HepG2 (cell line): ENCODE data around the gene CIBAR2. TPM values are rescaled to one million over a fixed set of nuclear protein-coding genes. Genes with fewer than 3 reads are reported as not detected.
A peak's percentile ranks its signal among the peaks of the same experiment; 100 is the strongest.

Experiments
- AKAP8 ChIP-seq: sonication (generic); formaldehyde crosslinking; IDR thresholded peaks from 2 replicates; pipeline ENCODE4 v1.5.1; 2020; ENCODE audit warnings: mild to moderate bottlenecking, missing genetic modification reagents
- BRCA1 ChIP-seq: sonication (generic); formaldehyde crosslinking; IDR thresholded peaks from 2 replicates; pipeline ENCODE4 v1.4.0; 2020; ENCODE audit warnings: missing genetic modification reagents
- ERF ChIP-seq: IDR thresholded peaks from 2 replicates; pipeline ENCODE4 v1.6.1; 2018; ENCODE audit warnings: missing biosample characterization, missing genetic modification reagents
- GATAD2A ChIP-seq: IDR thresholded peaks from 2 replicates; pipeline ENCODE4 v1.6.1; 2016
- HDAC1 ChIP-seq: sonication (generic); formaldehyde crosslinking; IDR thresholded peaks from 2 replicates; pipeline ENCODE4 v1.5.1; 2020; ENCODE audit warnings: mild to moderate bottlenecking, missing genetic modification reagents
- JUND ChIP-seq: sonication (generic); formaldehyde crosslinking; IDR thresholded peaks from 2 replicates; pipeline ENCODE4 v1.8.0; 2022; ENCODE audit warnings: mild to moderate bottlenecking, missing genetic modification reagents
- NFATC3 ChIP-seq: sonication (generic); formaldehyde crosslinking; IDR thresholded peaks from 2 replicates; pipeline ENCODE4 v1.5.1; 2020; ENCODE audit warnings: mild to moderate bottlenecking, missing genetic modification reagents
- NFKBIZ ChIP-seq: IDR thresholded peaks from 2 replicates; pipeline ENCODE4 v1.6.1; 2018; ENCODE audit warnings: missing genetic modification reagents, missing compliant biosample characterization
- RARA ChIP-seq: IDR thresholded peaks from 2 replicates; pipeline ENCODE4 v1.6.1; 2016; ENCODE audit warnings: missing genetic modification reagents, missing compliant biosample characterization
- SPEN ChIP-seq: sonication (generic); formaldehyde crosslinking; IDR thresholded peaks from 2 replicates; pipeline ENCODE4 v1.5.1; 2020; ENCODE audit warnings: low read depth, mild to moderate bottlenecking, missing genetic modification reagents
- TBX2 ChIP-seq: sonication (generic); formaldehyde crosslinking; IDR thresholded peaks from 2 replicates; pipeline ENCODE4 v1.5.0; 2020; ENCODE audit warnings: missing genetic modification reagents, mild to moderate bottlenecking, borderline replicate concordance
- ZBTB1 ChIP-seq: sonication (generic); formaldehyde crosslinking; IDR thresholded peaks from 2 replicates; pipeline ENCODE4 v1.4.0; 2020; ENCODE audit warnings: missing genetic modification reagents, borderline replicate concordance
- ZC3H13 ChIP-seq: sonication (generic); formaldehyde crosslinking; IDR thresholded peaks from 2 replicates; pipeline ENCODE4 v1.8.1; 2023; ENCODE audit warnings: mild to moderate bottlenecking, missing genetic modification reagents, moderate library complexity
- ZFP90 ChIP-seq: sonication (generic); formaldehyde crosslinking; IDR thresholded peaks from 2 replicates; pipeline ENCODE4 v1.8.0; 2022; ENCODE audit warnings: missing genetic modification reagents, mild to moderate bottlenecking, inconsistent platforms, borderline replicate concordance
- ZNF234 ChIP-seq: sonication (generic); formaldehyde crosslinking; conservative IDR thresholded peaks from 2 replicates; pipeline ENCODE4 v1.5.1; 2020; ENCODE audit warnings: mild to moderate bottlenecking, missing genetic modification reagents
- ZNF263 ChIP-seq: sonication (generic); formaldehyde crosslinking; IDR thresholded peaks from 2 replicates; pipeline ENCODE4 v1.4.0; 2020; ENCODE audit warnings: missing genetic modification reagents
- ZNF598 ChIP-seq: sonication (generic); formaldehyde crosslinking; IDR thresholded peaks from 2 replicates; pipeline ENCODE4 v1.5.1; 2020; ENCODE audit warnings: mild to moderate bottlenecking, missing genetic modification reagents, borderline replicate concordance
- ZNF713 ChIP-seq: sonication (generic); formaldehyde crosslinking; IDR thresholded peaks from 2 replicates; pipeline ENCODE4 v1.4.0; 2020; ENCODE audit warnings: mild to moderate bottlenecking, missing genetic modification reagents
- ZNF720 ChIP-seq: sonication (generic); formaldehyde crosslinking; IDR thresholded peaks from 2 replicates; pipeline ENCODE4 v1.4.0; 2020; ENCODE audit warnings: missing genetic modification reagents
- ZNF746 ChIP-seq: sonication (generic); formaldehyde crosslinking; IDR thresholded peaks from 2 replicates; pipeline ENCODE4 v1.8.0; 2022; ENCODE audit warnings: mild to moderate bottlenecking, missing genetic modification reagents
- ZNF790 ChIP-seq: sonication (generic); formaldehyde crosslinking; IDR thresholded peaks from 2 replicates; pipeline ENCODE4 v1.8.0; 2022; ENCODE audit warnings: missing genetic modification reagents, mild to moderate bottlenecking, borderline replicate concordance
- polyA plus RNA-seq, 8 experiments: library from polyadenylated mRNA; depleted of rRNA in 3 of 8; stranded (reverse) in 7 of 8; unstranded in 1 of 8; fragments of >200 nt; fragmentation: Illumina TruSeq in 4 of 8; extraction: Trizol in 4 of 8; gene quantifications; 2 replicates each; pipeline versions ENCODE4 v1.2.1 to v1.2.3, GENCODE V29; 2011 to 2016; ENCODE audit warnings: low read depth in 4 of 8, missing spikeins in 1 of 8, mixed read lengths in 1 of 8; ENCODE audit not compliant: insufficient read depth in 1 of 8
- total RNA-seq, 5 experiments: library from RNA; depleted of rRNA; stranded (reverse); fragments of >200 nt; fragmentation: Illumina TruSeq; extraction: Trizol; gene quantifications; 2 replicates each; pipeline ENCODE4 v1.2.3, GENCODE V29; 2016; ENCODE audit warnings: low read depth in 1 of 5
- TF ChIP-seq, protein P1 (sequence below): sonication (generic); formaldehyde crosslinking; IDR thresholded peaks from 2 replicates; pipeline ENCODE4 v1.9.0; 2021; ENCODE audit warnings: mild to moderate bottlenecking, missing genetic modification reagents
- TF ChIP-seq, protein P2 (sequence below): sonication (generic); formaldehyde crosslinking; IDR thresholded peaks from 2 replicates; pipeline ENCODE4 v1.4.0; 2020; ENCODE audit warnings: missing genetic modification reagents

The CIBAR2 gene
- total and polyA plus RNA-seq, 2 of the 13 experiments (the other 11 are each of a cell fraction or from before 2014, with no cell fraction given) = not detected

DNA sequence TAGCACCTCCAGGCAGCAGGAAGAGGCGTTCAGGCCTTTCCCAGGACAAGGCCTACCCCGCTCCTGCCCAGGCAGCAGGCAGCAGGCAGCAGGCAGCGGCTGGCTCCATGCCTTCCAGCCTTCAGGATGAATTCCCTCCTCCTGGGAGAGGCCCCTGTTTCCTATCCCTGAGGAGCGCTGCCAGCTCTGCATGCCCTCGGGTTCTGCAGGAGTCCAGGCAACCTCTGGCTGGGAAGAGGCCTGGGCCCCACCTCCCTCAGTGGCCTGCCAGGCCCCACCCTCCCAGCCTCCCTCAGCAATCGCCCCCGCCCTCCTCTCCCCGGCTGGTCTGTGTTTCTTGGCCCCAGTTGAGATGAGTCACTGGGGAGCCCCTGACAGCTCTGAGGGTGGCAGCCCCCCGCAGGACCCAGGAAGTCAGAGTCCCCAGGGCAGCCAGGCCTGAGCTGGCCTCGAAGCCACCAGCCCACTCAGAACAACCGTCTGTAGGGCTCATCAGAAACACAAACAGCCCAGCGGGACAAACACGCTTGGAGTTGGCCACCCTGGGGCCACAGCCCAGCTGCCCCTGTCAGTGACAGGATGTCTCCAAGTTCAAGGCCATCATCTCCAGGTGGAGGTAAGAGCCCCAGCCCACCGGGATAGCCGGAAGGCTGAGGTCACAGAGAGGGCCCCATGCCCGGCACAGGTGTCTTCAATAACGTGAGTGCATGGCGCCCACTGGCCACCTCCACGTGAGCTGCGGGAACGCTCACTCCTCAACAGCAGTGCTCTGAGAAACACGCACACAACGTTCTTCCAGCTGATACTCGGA lies 39.5 kb upstream of the CIBAR2 start (continued):
- TF ChIP-seq TBX2 (CRISPR knock-in tag) (0 out of 2 replicates have a peak, but pooled peaks have one; percentile 25), ZNF746 (CRISPR knock-in tag) (no peak), ZNF598 (no peak), ZNF790 (CRISPR knock-in tag) (no peak), ZNF234 (no peak), ZNF713 (CRISPR knock-in tag) (no peak), ZNF263 (CRISPR knock-in tag) (no peak), RARA (CRISPR knock-in tag) (peak; percentile 83), ZC3H13 (CRISPR knock-in tag) (no peak), SPEN (no peak; the same call in 1 of the 2 replicates), GATAD2A (CRISPR knock-in tag) (peak; percentile 50), ZFP90 (CRISPR knock-in tag) (no peak; the same call in 1 of the 2 replicates), NFATC3 (CRISPR knock-in tag) (no peak), JUND (CRISPR knock-in tag) (peak; percentile 49; the same call in 1 of the 2 replicates), BRCA1 (CRISPR knock-in tag) (no peak; the same call in 1 of the 2 replicates), HDAC1 (CRISPR knock-in tag) (peak; percentile 54; the same call in 1 of the 2 replicates), ERF (CRISPR knock-in tag) (0 out of 2 replicates have a peak, but pooled peaks have one; percentile 15), NFKBIZ (CRISPR knock-in tag) (0 out of 2 replicates have a peak, but pooled peaks have one; percentile 12), ZBTB1 (no peak), ZNF720 (CRISPR knock-in tag) (no peak), AKAP8 (CRISPR knock-in tag) (no peak)
- TF ChIP-seq, protein P1, sequence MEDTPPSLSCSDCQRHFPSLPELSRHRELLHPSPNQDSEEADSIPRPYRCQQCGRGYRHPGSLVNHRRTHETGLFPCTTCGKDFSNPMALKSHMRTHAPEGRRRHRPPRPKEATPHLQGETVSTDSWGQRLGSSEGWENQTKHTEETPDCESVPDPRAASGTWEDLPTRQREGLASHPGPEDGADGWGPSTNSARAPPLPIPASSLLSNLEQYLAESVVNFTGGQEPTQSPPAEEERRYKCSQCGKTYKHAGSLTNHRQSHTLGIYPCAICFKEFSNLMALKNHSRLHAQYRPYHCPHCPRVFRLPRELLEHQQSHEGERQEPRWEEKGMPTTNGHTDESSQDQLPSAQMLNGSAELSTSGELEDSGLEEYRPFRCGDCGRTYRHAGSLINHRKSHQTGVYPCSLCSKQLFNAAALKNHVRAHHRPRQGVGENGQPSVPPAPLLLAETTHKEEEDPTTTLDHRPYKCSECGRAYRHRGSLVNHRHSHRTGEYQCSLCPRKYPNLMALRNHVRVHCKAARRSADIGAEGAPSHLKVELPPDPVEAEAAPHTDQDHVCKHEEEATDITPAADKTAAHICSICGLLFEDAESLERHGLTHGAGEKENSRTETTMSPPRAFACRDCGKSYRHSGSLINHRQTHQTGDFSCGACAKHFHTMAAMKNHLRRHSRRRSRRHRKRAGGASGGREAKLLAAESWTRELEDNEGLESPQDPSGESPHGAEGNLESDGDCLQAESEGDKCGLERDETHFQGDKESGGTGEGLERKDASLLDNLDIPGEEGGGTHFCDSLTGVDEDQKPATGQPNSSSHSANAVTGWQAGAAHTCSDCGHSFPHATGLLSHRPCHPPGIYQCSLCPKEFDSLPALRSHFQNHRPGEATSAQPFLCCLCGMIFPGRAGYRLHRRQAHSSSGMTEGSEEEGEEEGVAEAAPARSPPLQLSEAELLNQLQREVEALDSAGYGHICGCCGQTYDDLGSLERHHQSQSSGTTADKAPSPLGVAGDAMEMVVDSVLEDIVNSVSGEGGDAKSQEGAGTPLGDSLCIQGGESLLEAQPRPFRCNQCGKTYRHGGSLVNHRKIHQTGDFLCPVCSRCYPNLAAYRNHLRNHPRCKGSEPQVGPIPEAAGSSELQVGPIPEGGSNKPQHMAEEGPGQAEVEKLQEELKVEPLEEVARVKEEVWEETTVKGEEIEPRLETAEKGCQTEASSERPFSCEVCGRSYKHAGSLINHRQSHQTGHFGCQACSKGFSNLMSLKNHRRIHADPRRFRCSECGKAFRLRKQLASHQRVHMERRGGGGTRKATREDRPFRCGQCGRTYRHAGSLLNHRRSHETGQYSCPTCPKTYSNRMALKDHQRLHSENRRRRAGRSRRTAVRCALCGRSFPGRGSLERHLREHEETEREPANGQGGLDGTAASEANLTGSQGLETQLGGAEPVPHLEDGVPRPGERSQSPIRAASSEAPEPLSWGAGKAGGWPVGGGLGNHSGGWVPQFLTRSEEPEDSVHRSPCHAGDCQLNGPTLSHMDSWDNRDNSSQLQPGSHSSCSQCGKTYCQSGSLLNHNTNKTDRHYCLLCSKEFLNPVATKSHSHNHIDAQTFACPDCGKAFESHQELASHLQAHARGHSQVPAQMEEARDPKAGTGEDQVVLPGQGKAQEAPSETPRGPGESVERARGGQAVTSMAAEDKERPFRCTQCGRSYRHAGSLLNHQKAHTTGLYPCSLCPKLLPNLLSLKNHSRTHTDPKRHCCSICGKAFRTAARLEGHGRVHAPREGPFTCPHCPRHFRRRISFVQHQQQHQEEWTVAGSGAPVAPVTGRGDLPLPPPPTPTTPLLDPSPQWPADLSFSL (CRISPR knock-in tag) = no peak
- TF ChIP-seq, protein P2, sequence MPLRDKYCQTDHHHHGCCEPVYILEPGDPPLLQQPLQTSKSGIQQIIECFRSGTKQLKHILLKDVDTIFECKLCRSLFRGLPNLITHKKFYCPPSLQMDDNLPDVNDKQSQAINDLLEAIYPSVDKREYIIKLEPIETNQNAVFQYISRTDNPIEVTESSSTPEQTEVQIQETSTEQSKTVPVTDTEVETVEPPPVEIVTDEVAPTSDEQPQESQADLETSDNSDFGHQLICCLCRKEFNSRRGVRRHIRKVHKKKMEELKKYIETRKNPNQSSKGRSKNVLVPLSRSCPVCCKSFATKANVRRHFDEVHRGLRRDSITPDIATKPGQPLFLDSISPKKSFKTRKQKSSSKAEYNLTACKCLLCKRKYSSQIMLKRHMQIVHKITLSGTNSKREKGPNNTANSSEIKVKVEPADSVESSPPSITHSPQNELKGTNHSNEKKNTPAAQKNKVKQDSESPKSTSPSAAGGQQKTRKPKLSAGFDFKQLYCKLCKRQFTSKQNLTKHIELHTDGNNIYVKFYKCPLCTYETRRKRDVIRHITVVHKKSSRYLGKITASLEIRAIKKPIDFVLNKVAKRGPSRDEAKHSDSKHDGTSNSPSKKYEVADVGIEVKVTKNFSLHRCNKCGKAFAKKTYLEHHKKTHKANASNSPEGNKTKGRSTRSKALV = no peak
